Upper lobe of left lung (tissue), 4 donors: ENCODE results near the gene FARP1.

Source experiments
- EP300 ChIP-seq, 4 donors: sonication (generic); formaldehyde crosslinking; IDR thresholded peaks; one replicate each; pipeline ENCODE4 v1.5.1; 2017; ENCODE audit warnings: antibody characterized with exemption in 4 of 4, control low read depth in 2 of 4
- POLR2A ChIP-seq, 4 donors: fragments of 450-650 bp; IDR thresholded peaks; one replicate each; pipeline ENCODE4 v1.5.1; 2016 to 2017; ENCODE audit warnings: antibody characterized with exemption in 4 of 4, mild to moderate bottlenecking in 2 of 4
- POLR2AphosphoS5 ChIP-seq, 2 donors: sonication (generic); formaldehyde crosslinking; IDR thresholded peaks; one replicate each; pipeline ENCODE4 v1.5.1; 2017; ENCODE audit warnings: antibody characterized with exemption in 2 of 2
- TF ChIP-seq, protein P1 (sequence below), 6 experiments: fragments of 450-650 bp in 4 of 6; fragments of 200-600 bp in 2 of 6; sonication (generic) in 2 of 6; IDR thresholded peaks; one replicate each; pipeline ENCODE4 v1.5.1; 2016 to 2019; ENCODE audit warnings: antibody characterized with exemption in 6 of 6

DNA sequence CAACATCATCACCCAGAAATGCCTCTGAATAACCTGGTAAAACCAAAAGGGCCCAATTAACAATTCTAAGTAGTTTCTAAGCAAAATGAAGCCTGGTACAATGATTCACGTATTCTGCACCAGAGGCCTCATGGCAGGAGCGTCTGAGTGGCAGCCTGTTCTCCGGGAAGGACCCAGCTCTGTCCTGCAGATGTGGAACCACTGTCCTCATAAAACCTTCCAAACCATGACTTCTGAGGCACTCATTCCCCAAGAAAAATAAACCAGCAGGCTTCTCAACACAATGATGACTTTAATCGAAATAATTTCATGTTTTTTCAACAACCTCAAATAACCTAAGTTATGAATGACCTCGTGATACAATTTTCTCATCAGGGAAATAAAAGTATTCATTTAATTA is 344.1 kb downstream of the FARP1 start:
- TF ChIP-seq, protein P1, sequence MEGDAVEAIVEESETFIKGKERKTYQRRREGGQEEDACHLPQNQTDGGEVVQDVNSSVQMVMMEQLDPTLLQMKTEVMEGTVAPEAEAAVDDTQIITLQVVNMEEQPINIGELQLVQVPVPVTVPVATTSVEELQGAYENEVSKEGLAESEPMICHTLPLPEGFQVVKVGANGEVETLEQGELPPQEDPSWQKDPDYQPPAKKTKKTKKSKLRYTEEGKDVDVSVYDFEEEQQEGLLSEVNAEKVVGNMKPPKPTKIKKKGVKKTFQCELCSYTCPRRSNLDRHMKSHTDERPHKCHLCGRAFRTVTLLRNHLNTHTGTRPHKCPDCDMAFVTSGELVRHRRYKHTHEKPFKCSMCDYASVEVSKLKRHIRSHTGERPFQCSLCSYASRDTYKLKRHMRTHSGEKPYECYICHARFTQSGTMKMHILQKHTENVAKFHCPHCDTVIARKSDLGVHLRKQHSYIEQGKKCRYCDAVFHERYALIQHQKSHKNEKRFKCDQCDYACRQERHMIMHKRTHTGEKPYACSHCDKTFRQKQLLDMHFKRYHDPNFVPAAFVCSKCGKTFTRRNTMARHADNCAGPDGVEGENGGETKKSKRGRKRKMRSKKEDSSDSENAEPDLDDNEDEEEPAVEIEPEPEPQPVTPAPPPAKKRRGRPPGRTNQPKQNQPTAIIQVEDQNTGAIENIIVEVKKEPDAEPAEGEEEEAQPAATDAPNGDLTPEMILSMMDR (IDR thresholded peaks at IDR 0.05) = no peak
- no peak for TF ChIP-seq POLR2A (IDR thresholded peaks at IDR 0.05)
- no peak for TF ChIP-seq EP300 (IDR thresholded peaks at IDR 0.05)
- TF ChIP-seq POLR2AphosphoS5 (IDR thresholded peaks at IDR 0.05) = no peak
